ENCODE data around the gene RNF144A.

GRCh38 chr2:6954586-6954985, 37.4 kb downstream of the RNF144A start:
- TF ChIP-seq PML (IDR thresholded peaks at IDR 0.05; ENCODE audit: low read length) (no peak), POLR2AphosphoS5 (IDR thresholded peaks at IDR 0.05; ENCODE audit: low read length) (no peak), CTCF (IDR thresholded peaks at IDR 0.05 in 2 of 3, conservative IDR thresholded peaks at IDR 0.05 in 1 of 3; ENCODE audit: control insufficient read depth in 2 of 3, extremely low read depth in 1 of 3, insufficient read depth in 1 of 3, low read depth in 3 of 3, low read length in 3 of 3) (no peak), BHLHE40 (IDR thresholded peaks at IDR 0.05; ENCODE audit: borderline replicate concordance in 1 of 2, low read depth in 2 of 2, low read length in 1 of 2) (no peak), PKNOX1 (IDR thresholded peaks at IDR 0.05) (no peak), EP300 (IDR thresholded peaks at IDR 0.05; ENCODE audit: borderline replicate concordance in 1 of 2, control insufficient read depth in 1 of 2, low read depth in 2 of 2, low read length in 2 of 2) (no peak), HCFC1 (IDR thresholded peaks at IDR 0.05; ENCODE audit: low read length) (no peak), ZSCAN29 (IDR thresholded peaks at IDR 0.05) (no peak), HDAC6 (IDR thresholded peaks at IDR 0.05; ENCODE audit: unreplicated experiment) (no peak), SMAD1 (IDR thresholded peaks at IDR 0.05; ENCODE audit: low read depth, partially characterized antibody) (no peak)
